ENCODE data around the gene TWSG1. TPM values are rescaled to one million over a fixed set of nuclear protein-coding genes. Genes with fewer than 3 reads are reported as not detected.
"Not testable (repeated sequence)": the region's sequence is repeated elsewhere in the genome, so short reads cannot be mapped to it uniquely, and the experiment has no call there.

The TWSG1 gene
- total RNA-seq, 2 donors from 2014 or later: 14.7 to 16.6 TPM

- Histone ChIP-seq H3K9me3 (no peaks in the 10 kb centered on the region), H3K36me3 (peaks cover 9% of the 10 kb centered on the region), H3K4me1 (no peaks in the 10 kb centered on the region), H3K27ac (no peak overlapping the region), H3K4me3 (no peak overlapping the region), H3K27me3 (no peaks in the 10 kb centered on the region)
- TF ChIP-seq, protein P1, sequence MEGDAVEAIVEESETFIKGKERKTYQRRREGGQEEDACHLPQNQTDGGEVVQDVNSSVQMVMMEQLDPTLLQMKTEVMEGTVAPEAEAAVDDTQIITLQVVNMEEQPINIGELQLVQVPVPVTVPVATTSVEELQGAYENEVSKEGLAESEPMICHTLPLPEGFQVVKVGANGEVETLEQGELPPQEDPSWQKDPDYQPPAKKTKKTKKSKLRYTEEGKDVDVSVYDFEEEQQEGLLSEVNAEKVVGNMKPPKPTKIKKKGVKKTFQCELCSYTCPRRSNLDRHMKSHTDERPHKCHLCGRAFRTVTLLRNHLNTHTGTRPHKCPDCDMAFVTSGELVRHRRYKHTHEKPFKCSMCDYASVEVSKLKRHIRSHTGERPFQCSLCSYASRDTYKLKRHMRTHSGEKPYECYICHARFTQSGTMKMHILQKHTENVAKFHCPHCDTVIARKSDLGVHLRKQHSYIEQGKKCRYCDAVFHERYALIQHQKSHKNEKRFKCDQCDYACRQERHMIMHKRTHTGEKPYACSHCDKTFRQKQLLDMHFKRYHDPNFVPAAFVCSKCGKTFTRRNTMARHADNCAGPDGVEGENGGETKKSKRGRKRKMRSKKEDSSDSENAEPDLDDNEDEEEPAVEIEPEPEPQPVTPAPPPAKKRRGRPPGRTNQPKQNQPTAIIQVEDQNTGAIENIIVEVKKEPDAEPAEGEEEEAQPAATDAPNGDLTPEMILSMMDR (IDR thresholded peaks at IDR 0.05): no peak
- DNase-seq (ENCODE audit: low spot score): no peak
These were observed 28.3 kb downstream of the TWSG1 start for GRCh38 chr18:9362869-9363268.

DNA sequence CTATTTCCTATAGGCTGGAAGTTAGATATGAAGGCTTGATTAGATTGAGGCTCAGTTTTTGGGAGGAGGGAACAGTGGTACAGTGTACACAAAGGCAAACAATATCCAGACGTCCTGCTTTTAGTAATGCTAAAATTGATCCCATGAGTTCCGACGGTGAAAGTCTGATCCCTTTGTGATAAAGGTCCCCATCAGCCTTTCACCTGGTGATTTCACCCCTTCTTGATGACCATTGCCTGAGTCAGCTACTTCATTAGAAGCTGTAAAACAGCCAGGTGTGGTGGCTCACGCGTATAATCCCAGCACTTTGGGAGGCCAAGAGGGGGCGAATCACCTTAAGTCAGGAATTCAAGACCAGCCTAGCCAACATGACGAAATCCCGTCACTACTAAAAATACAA, 29.7 kb downstream of the TWSG1 start:
- no peak for DNase-seq (ENCODE audit: low spot score)
- Histone ChIP-seq H3K4me3 (no peak overlapping the region), H3K27me3 (no peaks in the 10 kb centered on the region), H3K27ac (no peak overlapping the region), H3K4me1 (no peaks in the 10 kb centered on the region), H3K36me3 (peaks cover 15% of the 10 kb centered on the region), H3K9me3 (no peaks in the 10 kb centered on the region)
- TF ChIP-seq, protein P1 (IDR thresholded peaks at IDR 0.05): no peak

DNA sequence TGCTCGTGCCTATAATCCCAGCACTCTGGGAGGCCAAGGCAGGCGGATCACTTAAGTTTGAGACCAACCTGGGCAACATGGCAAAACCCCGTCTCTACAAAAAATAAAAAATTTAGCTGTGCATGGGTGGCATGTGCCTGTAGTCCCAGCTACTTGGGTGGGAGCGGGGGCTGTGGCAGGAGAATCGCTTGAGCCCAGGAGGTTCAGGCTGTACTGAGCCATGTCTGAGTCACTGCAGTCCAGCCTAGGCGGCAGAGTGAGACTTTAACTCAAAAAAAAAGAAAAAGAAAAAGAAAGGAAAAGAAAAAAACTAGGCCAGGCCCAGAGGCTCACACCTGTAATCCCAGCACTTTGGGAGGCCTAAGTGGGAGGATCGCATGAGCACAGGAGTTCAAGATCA, 30.8 kb downstream of the TWSG1 start:
- no peaks in the 10 kb centered on the region for H3K27me3 ChIP-seq
- peaks cover 15% of the 10 kb centered on the region for H3K36me3 ChIP-seq
- DNase-seq (ENCODE audit: low spot score): no peak
- no peak overlapping the region for H3K27ac ChIP-seq
- no peak overlapping the region for H3K4me3 ChIP-seq
- no peaks in the 10 kb centered on the region for H3K9me3 ChIP-seq
- TF ChIP-seq, protein P1 (IDR thresholded peaks at IDR 0.05): no peak
- H3K4me1 ChIP-seq: no peaks in the 10 kb centered on the region

DNA sequence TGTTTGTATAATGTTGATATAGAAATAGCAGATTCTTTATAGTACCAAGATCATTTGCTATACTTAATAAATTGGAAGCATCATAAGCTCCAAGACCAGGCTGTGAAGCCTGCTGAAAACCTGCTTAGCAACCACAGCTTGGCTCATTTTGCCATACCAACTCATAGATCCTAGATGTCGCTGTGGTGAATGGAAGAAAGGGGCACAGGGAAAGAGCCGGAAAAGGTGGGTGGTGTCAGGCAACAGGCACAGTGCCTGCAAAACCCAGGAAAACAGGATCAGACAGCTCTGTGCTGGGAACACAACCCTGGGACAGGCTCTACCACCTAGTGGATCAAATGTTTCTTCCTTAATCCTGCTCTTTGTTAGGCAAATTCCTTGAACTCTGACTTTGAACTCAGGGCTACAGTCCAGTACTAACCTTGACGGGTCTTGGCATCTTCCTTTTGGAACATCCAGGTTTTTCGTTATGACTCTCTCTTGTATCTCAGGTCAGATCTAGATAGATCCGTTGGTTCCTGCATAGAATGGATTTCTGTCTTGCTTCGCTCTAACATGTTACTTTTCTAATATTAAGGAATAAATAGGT, 31.6 kb downstream of the TWSG1 start:
- Histone ChIP-seq H3K27me3 (no peaks in the 10 kb centered on the region), H3K36me3 (peaks cover 15% of the 10 kb centered on the region), H3K4me3 (no peak overlapping the region), H3K9me3 (no peaks in the 10 kb centered on the region), H3K4me1 (no peaks in the 10 kb centered on the region), H3K27ac (no peak overlapping the region)
- no peak for DNase-seq (ENCODE audit: low spot score)
- TF ChIP-seq, protein P1 (IDR thresholded peaks at IDR 0.05): peak in 1 of 2 donors; percentile 45

GRCh38 chr18:9373254-9373653, 38.7 kb downstream of the TWSG1 start:
- not testable (repeated sequence) for H3K27me3 ChIP-seq; H3K36me3 ChIP-seq; H3K9me3 ChIP-seq; H3K27ac ChIP-seq; H3K4me3 ChIP-seq; H3K4me1 ChIP-seq; DNase-seq (ENCODE audit: low spot score)

DNA sequence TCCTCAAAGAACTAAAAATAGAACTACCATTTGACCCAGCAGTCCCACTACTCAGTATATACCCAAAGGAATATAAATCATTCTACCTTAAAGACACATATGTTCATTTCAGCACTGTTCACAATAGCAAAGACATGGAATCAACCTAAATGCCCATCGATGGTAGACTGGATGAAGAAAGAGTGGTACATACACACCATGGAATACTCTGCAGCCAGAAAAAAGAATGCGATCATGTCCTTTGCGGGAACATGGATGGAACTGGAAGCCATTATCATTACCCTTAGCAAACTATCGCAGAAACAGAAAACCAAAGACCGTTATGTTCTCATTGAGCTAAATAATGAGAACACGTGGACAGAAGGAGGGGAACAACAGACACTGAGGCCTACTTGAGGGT, 44.5 kb downstream of the TWSG1 start:
- no peaks in the 10 kb centered on the region for H3K27me3 ChIP-seq
- no peaks in the 10 kb centered on the region for H3K9me3 ChIP-seq
- H3K36me3 ChIP-seq: no peaks in the 10 kb centered on the region
- no peak overlapping the region for H3K27ac ChIP-seq
- DNase-seq (ENCODE audit: low spot score): no peak
- no peaks in the 10 kb centered on the region for H3K4me1 ChIP-seq
- H3K4me3 ChIP-seq: no peak overlapping the region
- TF ChIP-seq, protein P1 (IDR thresholded peaks at IDR 0.05): no peak

All from right atrium auricular region (tissue), 2 donors.